HUES48 (cell line): ENCODE data around the gene ASB1.

ENCODE experiments used
- H3K27ac ChIP-seq: one replicate; pipeline ENCODE4 v1.7.0; 2013; ENCODE audit warnings: low read depth, low read length, inconsistent platforms
- H3K27me3 ChIP-seq: 2 replicates; pipeline ENCODE4 v1.6.1; 2013; ENCODE audit warnings: mild to moderate bottlenecking, low read length; ENCODE audit not compliant: control insufficient read depth, insufficient read depth
- H3K36me3 ChIP-seq: 2 replicates; pipeline ENCODE4 v1.6.1; 2013; ENCODE audit warnings: low read length; ENCODE audit not compliant: control insufficient read depth, insufficient read depth
- H3K4me1 ChIP-seq: 2 replicates; pipeline ENCODE4 v1.6.1; 2013; ENCODE audit warnings: mild to moderate bottlenecking, low read length; ENCODE audit not compliant: control insufficient read depth, insufficient read depth
- H3K4me3 ChIP-seq: 2 replicates; pipeline ENCODE4 v1.5.1; 2013; ENCODE audit warnings: mild to moderate bottlenecking, low read depth, low read length
- H3K9ac ChIP-seq: 2 replicates; pipeline ENCODE4 v1.6.1; 2013; ENCODE audit warnings: mild to moderate bottlenecking, low read depth, low read length, moderate library complexity
- H3K9me3 ChIP-seq: 2 replicates; pipeline ENCODE4 v1.6.1; 2013; ENCODE audit warnings: low read length; ENCODE audit not compliant: control insufficient read depth, insufficient read depth

The ASB1 gene

GRCh38 chr2:238459081-238459629, 32.4 kb downstream of the ASB1 start:
- no peak overlapping the region for H3K4me3 ChIP-seq
- no peak overlapping the region for H3K9ac ChIP-seq
- H3K9me3 ChIP-seq = no peaks in the 10 kb centered on the region
- H3K36me3 ChIP-seq = no peaks in the 10 kb centered on the region
- H3K27me3 ChIP-seq = no peaks in the 10 kb centered on the region
- H3K4me1 ChIP-seq = no peaks in the 10 kb centered on the region
- no peak overlapping the region for H3K27ac ChIP-seq

GRCh38 chr2:238461051-238461450, 34.3 kb downstream of the ASB1 start:
- Histone ChIP-seq H3K9ac (no peak overlapping the region), H3K9me3 (no peaks in the 10 kb centered on the region), H3K27ac (no peak overlapping the region), H3K36me3 (no peaks in the 10 kb centered on the region), H3K4me3 (no peak overlapping the region), H3K4me1 (no peaks in the 10 kb centered on the region), H3K27me3 (no peaks in the 10 kb centered on the region)

- Histone ChIP-seq H3K36me3 (no peaks in the 10 kb centered on the region), H3K4me1 (no peaks in the 10 kb centered on the region), H3K9ac (no peak overlapping the region), H3K27ac (no peak overlapping the region), H3K27me3 (no peaks in the 10 kb centered on the region), H3K4me3 (no peak overlapping the region), H3K9me3 (no peaks in the 10 kb centered on the region)
Observed at GRCh38 chr2:238461491-238461890, 34.8 kb downstream of the ASB1 start.

- no peak overlapping the region for H3K9ac ChIP-seq
- H3K27ac ChIP-seq = no peak overlapping the region
- no peaks in the 10 kb centered on the region for H3K4me1 ChIP-seq
- H3K4me3 ChIP-seq = no peak overlapping the region
- H3K36me3 ChIP-seq = no peaks in the 10 kb centered on the region
- no peaks in the 10 kb centered on the region for H3K27me3 ChIP-seq
- no peaks in the 10 kb centered on the region for H3K9me3 ChIP-seq
Observed at GRCh38 chr2:238461916-238462315, 35.2 kb downstream of the ASB1 start.

- H3K4me1 ChIP-seq = no peaks in the 10 kb centered on the region
- H3K4me3 ChIP-seq = no peak overlapping the region
Observed at GRCh38 chr2:238462782-238463396, 36.2 kb downstream of the ASB1 start.

GRCh38 chr2:238464389-238464788, 37.7 kb downstream of the ASB1 start:
- no peaks in the 10 kb centered on the region for H3K36me3 ChIP-seq
- H3K4me1 ChIP-seq = no peaks in the 10 kb centered on the region
- no peak overlapping the region for H3K4me3 ChIP-seq
- no peaks in the 10 kb centered on the region for H3K27me3 ChIP-seq
- no peak overlapping the region for H3K9ac ChIP-seq
- no peak overlapping the region for H3K27ac ChIP-seq
- no peaks in the 10 kb centered on the region for H3K9me3 ChIP-seq

More at GRCh38 chr2:238462782-238463396, 36.2 kb downstream of the ASB1 start:
- no peaks in the 10 kb centered on the region for H3K36me3 ChIP-seq
- no peak overlapping the region for H3K9ac ChIP-seq
- H3K27ac ChIP-seq = no peak overlapping the region
- no peaks in the 10 kb centered on the region for H3K9me3 ChIP-seq
- H3K27me3 ChIP-seq = no peaks in the 10 kb centered on the region

- H3K27me3 ChIP-seq = no peaks in the 10 kb centered on the region
- no peak overlapping the region for H3K9ac ChIP-seq
- H3K27ac ChIP-seq = no peak overlapping the region
- H3K4me1 ChIP-seq = no peaks in the 10 kb centered on the region
- H3K9me3 ChIP-seq = no peaks in the 10 kb centered on the region
- no peak overlapping the region for H3K4me3 ChIP-seq
- H3K36me3 ChIP-seq = no peaks in the 10 kb centered on the region
Observed at GRCh38 chr2:238465487-238466242, 38.9 kb downstream of the ASB1 start.

- H3K27ac ChIP-seq = no peak overlapping the region
- H3K27me3 ChIP-seq = no peaks in the 10 kb centered on the region
- H3K36me3 ChIP-seq = no peaks in the 10 kb centered on the region
- no peaks in the 10 kb centered on the region for H3K4me1 ChIP-seq
- H3K9ac ChIP-seq = no peak overlapping the region
- no peaks in the 10 kb centered on the region for H3K9me3 ChIP-seq
- H3K4me3 ChIP-seq = no peak overlapping the region
Observed at GRCh38 chr2:238466243-238466756, 39.6 kb downstream of the ASB1 start.

- Histone ChIP-seq H3K9me3 (no peaks in the 10 kb centered on the region), H3K36me3 (no peaks in the 10 kb centered on the region), H3K27me3 (no peaks in the 10 kb centered on the region), H3K9ac (no peak overlapping the region), H3K4me3 (no peak overlapping the region), H3K4me1 (no peaks in the 10 kb centered on the region), H3K27ac (no peak overlapping the region)
Observed at GRCh38 chr2:238467062-238467461, 40.3 kb downstream of the ASB1 start.

- Histone ChIP-seq H3K4me3 (no peak overlapping the region), H3K27me3 (no peaks in the 10 kb centered on the region), H3K27ac (no peak overlapping the region)
Observed at GRCh38 chr2:238467792-238468191, 41.1 kb downstream of the ASB1 start.

GRCh38 chr2:238469155-238469554, 42.4 kb downstream of the ASB1 start:
- H3K9ac ChIP-seq = no peak overlapping the region
- no peaks in the 10 kb centered on the region for H3K4me1 ChIP-seq
- no peaks in the 10 kb centered on the region; the same call in 1 of the 2 replicates for H3K9me3 ChIP-seq
- no peak overlapping the region for H3K27ac ChIP-seq
- H3K27me3 ChIP-seq = no peaks in the 10 kb centered on the region
- H3K36me3 ChIP-seq = no peaks in the 10 kb centered on the region
- no peak overlapping the region for H3K4me3 ChIP-seq

More at GRCh38 chr2:238467792-238468191, 41.1 kb downstream of the ASB1 start:
- Histone ChIP-seq H3K9me3 (no peaks in the 10 kb centered on the region; the same call in 1 of the 2 replicates), H3K9ac (no peak overlapping the region), H3K4me1 (no peaks in the 10 kb centered on the region), H3K36me3 (no peaks in the 10 kb centered on the region)
